Daoy (cell line): ENCODE measurements around the gene NR2F6. TPM values are rescaled to one million over a fixed set of nuclear protein-coding genes. Genes with fewer than 3 reads are reported as not detected.

ENCODE experiments used
- DNase-seq: peaks from one replicate; pipeline ENCODE4 v3.0.0-alpha.2; 2015; ENCODE audit warnings: low read depth
- total RNA-seq: library from RNA; depleted of rRNA; stranded (reverse); fragments of >200 nt; shearing (Covaris generic); gene quantifications from 2 replicates; pipeline ENCODE4 v1.2.3, GENCODE V29; 2014

The NR2F6 gene
- total RNA-seq, 1 experiment from 2014 or later = 44.5 TPM

- no peak for DNase-seq
These were observed 18.3 kb upstream of the NR2F6 start for GRCh38 chr19:17263712-17264640.

GRCh38 chr19:17262557-17262956, 16.8 kb upstream of the NR2F6 start:
- DNase-seq = no peak

- peak; percentile 85 for DNase-seq
These were observed 15.2 kb upstream of the NR2F6 start for GRCh38 chr19:17260842-17261325.

GRCh38 chr19:17259934-17260333, 14.2 kb upstream of the NR2F6 start:
- DNase-seq = no peak

- no peak for DNase-seq
These were observed 13.5 kb upstream of the NR2F6 start for GRCh38 chr19:17259118-17259780.

- DNase-seq = no peak
These were observed 10.4 kb upstream of the NR2F6 start for GRCh38 chr19:17256130-17256529.

GRCh38 chr19:17255150-17255621, 9.5 kb upstream of the NR2F6 start:
- DNase-seq = peak; percentile 30

GRCh38 chr19:17254636-17255035, 8.9 kb upstream of the NR2F6 start:
- no peak for DNase-seq

GRCh38 chr19:17249887-17250548, 4.3 kb upstream of the NR2F6 start:
- DNase-seq = no peak

GRCh38 chr19:17248011-17248776, 2.5 kb upstream of the NR2F6 start:
- no peak for DNase-seq

- DNase-seq = peak; percentile 61
These were observed 1.1 kb upstream of the NR2F6 start for GRCh38 chr19:17246681-17247425.

GRCh38 chr19:17244618-17245534, 843 bp downstream of the NR2F6 start:
- no peak for DNase-seq

- DNase-seq = peak; percentile 50
These were observed 1.7 kb downstream of the NR2F6 start for GRCh38 chr19:17243830-17244617.

GRCh38 chr19:17243211-17243829, 2.4 kb downstream of the NR2F6 start:
- DNase-seq = no peak

- DNase-seq = no peak
These were observed 3.1 kb downstream of the NR2F6 start for GRCh38 chr19:17242431-17243208.

GRCh38 chr19:17240826-17241399, 4.8 kb downstream of the NR2F6 start:
- DNase-seq = no peak
